Spleen (tissue), 11 donors: ENCODE results near the gene UNC119B. TPM values are rescaled to one million over a fixed set of nuclear protein-coding genes. Genes with fewer than 3 reads are reported as not detected.

Experiments
- DNase-seq: peaks from one replicate; pipeline ENCODE4 v3.0.0-alpha.2; 2020
- H3K27ac ChIP-seq, 8 donors: fragments of 200-600 bp; sonication (generic) in 7 of 8; 1 replicate in 4 of 8; 2 replicates in 4 of 8; pipeline versions ENCODE4 v1.5.0 to v1.8.0; 2016 to 2021; ENCODE audit warnings: inconsistent platforms in 4 of 8, mild to moderate bottlenecking in 4 of 8, moderate library complexity in 1 of 8
- H3K27me3 ChIP-seq, 7 donors: fragments of 200-600 bp; sonication (generic) in 6 of 7; replicated peaks in 1 of 7; 1 replicate in 4 of 7; 2 replicates in 3 of 7; pipeline versions ENCODE4 v1.5.0 to v1.8.0; 2016 to 2021; ENCODE audit warnings: inconsistent platforms in 3 of 7, mild to moderate bottlenecking in 1 of 7
- H3K36me3 ChIP-seq, 6 donors: fragments of 200-600 bp; sonication (generic) in 5 of 6; 1 replicate in 4 of 6; 2 replicates in 2 of 6; pipeline versions ENCODE4 v1.5.0 to v1.8.0; 2016 to 2021; ENCODE audit warnings: inconsistent platforms in 2 of 6
- H3K4me1 ChIP-seq, 6 donors: fragments of 200-600 bp; sonication (generic) in 5 of 6; 1 replicate in 3 of 6; 2 replicates in 3 of 6; pipeline versions ENCODE4 v1.5.0 to v1.8.0; 2016 to 2021; ENCODE audit warnings: inconsistent platforms in 3 of 6
- H3K4me3 ChIP-seq, 8 donors: fragments of 200-600 bp; sonication (generic) in 7 of 8; 1 replicate in 4 of 8; 2 replicates in 4 of 8; pipeline versions ENCODE4 v1.5.0 to v1.8.0; 2016 to 2021; ENCODE audit warnings: inconsistent platforms in 4 of 8, mild to moderate bottlenecking in 4 of 8, moderate library complexity in 2 of 8
- H3K9me3 ChIP-seq, 8 donors: fragments of 200-600 bp; sonication (generic) in 7 of 8; 1 replicate in 4 of 8; 2 replicates in 4 of 8; pipeline versions ENCODE4 v1.5.0 to v1.8.0; 2016 to 2021; ENCODE audit warnings: inconsistent platforms in 4 of 8
- CTCF ChIP-seq, 11 experiments: fragments of 200-600 bp in 7 of 11; fragments of 450-650 bp in 4 of 11; sonication (generic) in 4 of 11; IDR thresholded peaks in 8 of 11; conservative IDR thresholded peaks in 3 of 11; 1 replicate in 7 of 11; 2 replicates in 4 of 11; pipeline versions ENCODE4 v1.4.0 to v1.8.0; 2016 to 2021; ENCODE audit warnings: antibody characterized with exemption in 11 of 11, inconsistent platforms in 4 of 11, mild to moderate bottlenecking in 1 of 11
- POLR2A ChIP-seq, 3 donors: fragments of 450-650 bp; IDR thresholded peaks; one replicate each; pipeline ENCODE4 v1.5.1; 2017; ENCODE audit warnings: antibody characterized with exemption in 3 of 3, mild to moderate bottlenecking in 1 of 3
- POLR2AphosphoS5 ChIP-seq, 3 donors: sonication (generic); formaldehyde crosslinking; IDR thresholded peaks; one replicate each; pipeline ENCODE4 v1.5.1; 2017; ENCODE audit warnings: antibody characterized with exemption in 3 of 3
- WGBS, 5 donors: extraction: QIAGEN DNeasy Blood & Tissue Kit in 3 of 5; methylation state at CpG; one replicate each; pipeline versions ENCODE4 v1.1.5 to v1.1.7; 2013 to 2018; 5-methylcytosine and 5-hydroxymethylcytosine counted together
- intact Hi-C: fragments of 100-400 bp; cut with DNase I; formaldehyde crosslinking; loops from one replicate; pipeline ENCODE4 v1.15.0; 2023; ENCODE audit warnings: low total_unique reads
- polyA plus RNA-seq, 3 donors: library from polyadenylated mRNA; stranded (reverse); fragments of 200-250 nt; gene quantifications; one replicate each; pipeline ENCODE4 v1.2.1, GENCODE V29; 2013
- total RNA-seq, 7 donors: library from RNA; depleted of rRNA in 3 of 7; stranded (reverse); fragments of >200 nt in 3 of 7; fragmentation: NEBNext Ultra II Directional in 4 of 7; extraction: Animal tissue kit (Norgen Biotek cat#: 25700) in 4 of 7; gene quantifications; one replicate each; pipeline versions ENCODE4 v1.1.0 to v1.2.1, GENCODE V29; 2016 to 2021
- donor health status: healthy with polysubstance abuse.
- donor health status: DM: no; HTN: no; CAD: no; lungs with moderate emphysema.
- donor health status: DM: no; HTN: no; CAD: no.
- donor health status: Bipolar disorder and iron deficiency.
- donor health status: healthy.
- donor health status: DM: no; HTN: no; CAD: no.
- donor health status: DM: yes; HTN: yes; CAD: no.

Gene UNC119B
- total and polyA plus RNA-seq, 10 donors = 5.5 to 32.2 (median 20.0) TPM

DNA sequence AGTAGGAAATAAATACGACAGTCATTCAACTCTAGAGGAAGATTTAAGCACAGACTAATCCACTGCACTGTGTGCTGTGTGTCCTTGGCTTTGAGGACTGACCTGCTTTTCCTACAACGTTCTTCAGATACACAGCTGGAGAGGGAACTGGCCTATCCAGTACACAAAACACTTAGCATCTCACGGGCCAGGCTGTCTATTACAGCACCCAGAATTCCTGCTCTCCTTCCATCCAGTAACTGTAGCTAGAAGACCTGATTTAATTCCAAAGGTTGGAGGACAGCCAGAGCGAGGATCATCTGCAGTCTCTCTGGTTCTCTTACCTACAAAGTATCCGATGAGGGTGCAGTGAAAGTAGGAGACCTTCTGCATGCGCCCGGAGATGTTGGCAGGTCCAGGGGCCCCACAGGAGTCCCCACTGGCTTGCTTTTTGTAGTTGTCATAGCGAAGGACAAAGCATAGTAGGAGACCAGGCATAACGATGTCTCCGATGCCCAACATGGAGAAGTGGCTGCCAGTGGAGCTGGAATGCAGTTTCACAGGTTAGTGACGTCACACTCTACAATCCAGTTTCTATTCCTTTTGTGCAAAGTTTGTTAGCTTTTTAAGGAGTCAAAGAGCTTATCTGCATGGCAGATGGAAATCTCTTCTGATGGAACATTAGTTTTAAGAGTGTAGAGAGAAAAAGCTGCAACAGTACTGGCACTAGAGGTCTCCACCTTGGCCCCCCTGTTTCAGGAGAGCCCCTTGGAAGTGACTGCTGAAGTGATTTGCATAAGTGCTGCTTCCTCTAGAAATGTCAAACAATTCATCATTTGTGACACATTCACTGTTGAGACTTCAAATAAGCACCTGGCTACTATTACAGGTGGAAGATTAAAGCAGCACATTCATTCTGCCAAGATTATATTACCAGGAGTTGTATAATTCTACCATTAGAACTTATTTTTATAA, 57.1 kb downstream of the UNC119B start:
- peaks cover 0 to 100% (median 70%) of the 10 kb centered on the region in 6 donors for H3K36me3 ChIP-seq
- H3K27ac ChIP-seq = peak overlapping the region in 1 of 8 donors; percentile 70
- no peaks in the 10 kb centered on the region for H3K9me3 ChIP-seq
- no peak overlapping the region for H3K4me3 ChIP-seq
- WGBS, 5 donors = 88 to 92% (median 90%) methylated on average over 11 of the region's 11 CpGs
- intact Hi-C loops = no loop called here
- no peaks in the 10 kb centered on the region for H3K27me3 ChIP-seq
- TF ChIP-seq POLR2AphosphoS5 (IDR thresholded peaks at IDR 0.05) (no peak), POLR2A (IDR thresholded peaks at IDR 0.05) (no peak), CTCF (IDR thresholded peaks at IDR 0.05 in 8 of 11, conservative IDR thresholded peaks at IDR 0.05 in 3 of 11) (no peak)
- no peak for DNase-seq
- peaks cover 0 to 24% (median 12%) of the 10 kb centered on the region in 6 donors for H3K4me1 ChIP-seq

- intact Hi-C loops = no loop called here
- Histone ChIP-seq H3K27me3 (no peaks in the 10 kb centered on the region), H3K27ac (no peak overlapping the region), H3K4me3 (no peak overlapping the region), H3K36me3 (peaks cover 0 to 97% (median 45%) of the 10 kb centered on the region in 6 donors), H3K4me1 (peaks cover 0 to 35% (median 16%) of the 10 kb centered on the region in 6 donors), H3K9me3 (no peaks in the 10 kb centered on the region)
- WGBS, 5 donors = 82 to 87% (median 84%) methylated on average over 11 of the region's 11 CpGs
- TF ChIP-seq POLR2AphosphoS5 (IDR thresholded peaks at IDR 0.05) (peak in 1 of 3 donors; percentile 30), POLR2A (IDR thresholded peaks at IDR 0.05) (no peak)
- no peak for DNase-seq
These were observed 60.8 kb downstream of the UNC119B start for GRCh38 chr12:120771097-120771496.

Other genes starting within 250 kb of the UNC119B start
- 100 to 1,000 TPM; 107 to 166 (median 142) TPM for gene SRSF9, start 240.7 kb upstream of the UNC119B start, total RNA-seq
- 100 to 1,000 TPM; 119 to 160 (median 143) TPM for gene SRSF9, start 240.7 kb upstream of the UNC119B start, polyA plus RNA-seq
- gene DYNLL1, start 214.3 kb upstream of the UNC119B start, total RNA-seq = 100 to 1,000 TPM in 6 of 7 donors, 10 to 100 TPM in 1; 84.1 to 220 (median 152) TPM
- gene DYNLL1, start 214.3 kb upstream of the UNC119B start, polyA plus RNA-seq = 100 to 1,000 TPM; 164 to 338 (median 313) TPM
- 10 to 100 TPM; 18.6 to 24.0 (median 20.2) TPM for gene COQ5, start 181.3 kb upstream of the UNC119B start, total RNA-seq
- 10 to 100 TPM; 29.2 to 34.6 (median 32.5) TPM for gene COQ5, start 181.3 kb upstream of the UNC119B start, polyA plus RNA-seq
- gene RNF10, start 176.1 kb upstream of the UNC119B start, total RNA-seq = 100 to 1,000 TPM; 172 to 428 (median 248) TPM
- 100 to 1,000 TPM; 101 to 134 (median 125) TPM for gene RNF10, start 176.1 kb upstream of the UNC119B start, polyA plus RNA-seq
- 10 to 100 TPM; 28.1 to 54.0 (median 40.1) TPM for gene POP5, start 129.1 kb upstream of the UNC119B start, total RNA-seq
- gene POP5, start 129.1 kb upstream of the UNC119B start, polyA plus RNA-seq = 10 to 100 TPM; 77.6 to 84.1 (median 78.5) TPM
- 1 to 10 TPM in 1 of 7 donors, under 1 TPM in 5, not detected in 1; 0.27 to 1.2 (median 0.60) TPM for gene CABP1, start 69.8 kb upstream of the UNC119B start, total RNA-seq
- 1 to 10 TPM in 1 of 3 donors, under 1 TPM in 2; 0.49 to 2.8 (median 0.57) TPM for gene CABP1, start 69.8 kb upstream of the UNC119B start, polyA plus RNA-seq
- 100 to 1,000 TPM in 1 of 7 donors, 10 to 100 TPM in 6; 60.1 to 117 (median 78.5) TPM for gene MLEC, start 23.3 kb upstream of the UNC119B start, total RNA-seq
- 10 to 100 TPM in 2 of 3 donors, 1 to 10 TPM in 1; 7.7 to 22.6 (median 10.9) TPM for gene MLEC, start 23.3 kb upstream of the UNC119B start, polyA plus RNA-seq
- 10 to 100 TPM; 21.4 to 55.1 (median 35.1) TPM for gene ACADS, start 15.4 kb downstream of the UNC119B start, total RNA-seq
- gene ACADS, start 15.4 kb downstream of the UNC119B start, polyA plus RNA-seq = 10 to 100 TPM; 21.2 to 66.4 (median 40.1) TPM
- 10 to 100 TPM; 41.0 to 76.9 (median 47.6) TPM for gene SPPL3, start 193.9 kb downstream of the UNC119B start, total RNA-seq
- 10 to 100 TPM in 2 of 3 donors, 1 to 10 TPM in 1; 9.0 to 13.6 (median 10.7) TPM for gene SPPL3, start 193.9 kb downstream of the UNC119B start, polyA plus RNA-seq